ENCODE measurements around the gene RASGEF1B.
"Not testable (repeated sequence)": the region's sequence is repeated elsewhere in the genome, so short reads cannot be mapped to it uniquely, and the experiment has no call there.

RASGEF1B gene

GRCh38 chr4:81429031-81429430 lies 42.7 kb downstream of the RASGEF1B start:
- FAIRE-seq = no peak

GRCh38 chr4:81428002-81428401 lies 43.7 kb downstream of the RASGEF1B start:
- FAIRE-seq = no peak

- no peak for FAIRE-seq
Observed at GRCh38 chr4:81427344-81427821, 44.3 kb downstream of the RASGEF1B start.

GRCh38 chr4:81426770-81427289 lies 44.9 kb downstream of the RASGEF1B start:
- no peak for FAIRE-seq

- FAIRE-seq = no peak
Observed at GRCh38 chr4:81424816-81425755, 46.6 kb downstream of the RASGEF1B start.

GRCh38 chr4:81424336-81424735 lies 47.4 kb downstream of the RASGEF1B start:
- no peak for FAIRE-seq

GRCh38 chr4:81422595-81422994 lies 49.1 kb downstream of the RASGEF1B start:
- FAIRE-seq = no peak

GRCh38 chr4:81421346-81422218 lies 50.1 kb downstream of the RASGEF1B start:
- FAIRE-seq = no peak

GRCh38 chr4:81418572-81418971 lies 53.1 kb downstream of the RASGEF1B start:
- FAIRE-seq = no peak

- FAIRE-seq = no peak
Observed at GRCh38 chr4:81412946-81413495, 58.7 kb downstream of the RASGEF1B start.

- FAIRE-seq = no peak
Observed at GRCh38 chr4:81410680-81411079, 61.0 kb downstream of the RASGEF1B start.

- FAIRE-seq = no peak
Observed at GRCh38 chr4:81409836-81410235, 61.9 kb downstream of the RASGEF1B start.

- FAIRE-seq = no peak
Observed at GRCh38 chr4:81408341-81408740, 63.4 kb downstream of the RASGEF1B start.

- no peak for FAIRE-seq
Observed at GRCh38 chr4:81407726-81408125, 64.0 kb downstream of the RASGEF1B start.

- not testable (repeated sequence) for FAIRE-seq
Observed at GRCh38 chr4:81406481-81406880, 65.2 kb downstream of the RASGEF1B start.

- no peak for FAIRE-seq
Observed at GRCh38 chr4:81405900-81406401, 65.8 kb downstream of the RASGEF1B start.

GRCh38 chr4:81404741-81405140 lies 67.0 kb downstream of the RASGEF1B start:
- no peak for FAIRE-seq

GRCh38 chr4:81404294-81404693 lies 67.4 kb downstream of the RASGEF1B start:
- FAIRE-seq = no peak

GRCh38 chr4:81399306-81400086 lies 72.2 kb downstream of the RASGEF1B start:
- FAIRE-seq = no peak

- FAIRE-seq = no peak
Observed at GRCh38 chr4:81398379-81398778, 73.3 kb downstream of the RASGEF1B start.

GRCh38 chr4:81397635-81398034 lies 74.1 kb downstream of the RASGEF1B start:
- no peak for FAIRE-seq

GRCh38 chr4:81395239-81395638 lies 76.5 kb downstream of the RASGEF1B start:
- no peak for FAIRE-seq

Data from TTC549 (cell line).